ENCODE measurements around the gene CD2.

DNA sequence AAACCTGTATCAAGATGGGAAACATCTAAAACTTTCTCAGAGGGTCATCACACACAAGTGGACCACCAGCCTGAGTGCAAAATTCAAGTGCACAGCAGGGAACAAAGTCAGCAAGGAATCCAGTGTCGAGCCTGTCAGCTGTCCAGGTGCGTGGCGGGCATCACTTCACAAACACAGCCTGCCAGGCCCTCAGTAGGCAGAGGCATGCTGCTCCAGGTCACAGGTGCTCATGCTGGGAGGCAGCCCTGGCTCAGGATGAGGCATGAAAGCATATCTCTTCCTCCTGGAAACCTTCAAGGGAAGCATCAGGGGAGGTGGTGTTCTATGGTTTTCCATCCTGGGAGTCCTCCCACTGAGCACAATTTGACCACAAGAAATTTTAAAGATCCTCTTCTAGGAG is 6.3 kb downstream of the CD2 start:
- TF ChIP-seq, protein P1, sequence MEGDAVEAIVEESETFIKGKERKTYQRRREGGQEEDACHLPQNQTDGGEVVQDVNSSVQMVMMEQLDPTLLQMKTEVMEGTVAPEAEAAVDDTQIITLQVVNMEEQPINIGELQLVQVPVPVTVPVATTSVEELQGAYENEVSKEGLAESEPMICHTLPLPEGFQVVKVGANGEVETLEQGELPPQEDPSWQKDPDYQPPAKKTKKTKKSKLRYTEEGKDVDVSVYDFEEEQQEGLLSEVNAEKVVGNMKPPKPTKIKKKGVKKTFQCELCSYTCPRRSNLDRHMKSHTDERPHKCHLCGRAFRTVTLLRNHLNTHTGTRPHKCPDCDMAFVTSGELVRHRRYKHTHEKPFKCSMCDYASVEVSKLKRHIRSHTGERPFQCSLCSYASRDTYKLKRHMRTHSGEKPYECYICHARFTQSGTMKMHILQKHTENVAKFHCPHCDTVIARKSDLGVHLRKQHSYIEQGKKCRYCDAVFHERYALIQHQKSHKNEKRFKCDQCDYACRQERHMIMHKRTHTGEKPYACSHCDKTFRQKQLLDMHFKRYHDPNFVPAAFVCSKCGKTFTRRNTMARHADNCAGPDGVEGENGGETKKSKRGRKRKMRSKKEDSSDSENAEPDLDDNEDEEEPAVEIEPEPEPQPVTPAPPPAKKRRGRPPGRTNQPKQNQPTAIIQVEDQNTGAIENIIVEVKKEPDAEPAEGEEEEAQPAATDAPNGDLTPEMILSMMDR (IDR thresholded peaks at IDR 0.05; ENCODE audit: low read depth, low read length) = no peak
- no peak for TF ChIP-seq POLR2A (IDR thresholded peaks at IDR 0.05; ENCODE audit: extremely low read depth, insufficient read length)
- TF ChIP-seq, protein P2, sequence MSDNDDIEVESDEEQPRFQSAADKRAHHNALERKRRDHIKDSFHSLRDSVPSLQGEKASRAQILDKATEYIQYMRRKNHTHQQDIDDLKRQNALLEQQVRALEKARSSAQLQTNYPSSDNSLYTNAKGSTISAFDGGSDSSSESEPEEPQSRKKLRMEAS (IDR thresholded peaks at IDR 0.05; ENCODE audit: low read depth, low read length) = no peak
- TF ChIP-seq MYC (IDR thresholded peaks at IDR 0.05; ENCODE audit: low read depth, low read length) = no peak

Data from NB4 (cell line).